Limb (tissue), 2 donors: ENCODE measurements around the gene PSMF1.

ENCODE experiments used
- DNase-seq, 2 donors: peaks; one replicate each; pipeline ENCODE4 v3.0.0-alpha.2; 2016; ENCODE audit errors: extremely low spot score in 2 of 2

Gene PSMF1

GRCh38 chr20:1188347-1188746 lies 69.9 kb downstream of the PSMF1 start:
- no peak for DNase-seq

DNA sequence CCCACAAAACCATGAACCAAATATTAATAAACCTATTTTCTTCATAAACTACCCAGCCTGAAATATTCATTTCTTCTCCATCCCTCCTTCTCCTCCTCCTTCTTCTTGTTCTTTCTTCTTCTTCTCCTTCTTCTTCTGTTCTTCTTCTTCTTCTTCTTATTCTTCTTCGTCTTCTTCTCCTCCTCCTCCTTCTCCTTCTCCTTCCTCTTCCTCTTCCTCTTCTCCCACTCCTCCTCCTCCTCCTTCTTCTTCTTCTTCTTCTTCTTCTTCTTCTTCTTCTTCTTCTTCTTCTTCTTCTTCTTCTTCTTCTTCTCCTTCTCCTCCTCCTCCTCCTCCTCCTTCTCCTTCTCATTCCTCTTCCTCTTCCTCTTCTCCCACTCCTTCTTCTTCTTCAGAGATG lies 71.4 kb downstream of the PSMF1 start:
- no peak for DNase-seq

DNA sequence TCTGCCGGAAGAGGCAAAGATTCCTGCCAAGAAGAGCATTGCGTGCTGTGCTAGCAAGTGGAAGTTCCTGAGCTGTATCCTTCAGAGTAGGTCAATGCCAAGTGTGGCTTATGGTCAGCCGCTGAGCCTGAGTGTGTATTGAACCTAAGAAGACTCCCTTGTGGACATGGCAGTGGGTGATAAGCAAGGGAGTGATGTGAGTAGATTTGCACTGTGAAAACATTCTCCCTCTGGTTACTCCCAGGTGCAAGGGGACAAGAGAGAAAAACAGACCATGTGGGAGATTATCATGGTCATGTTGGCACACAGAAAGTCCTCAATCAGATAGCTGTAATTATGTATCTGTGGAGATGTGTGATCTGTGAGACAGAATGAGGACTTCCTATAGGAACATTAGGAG lies 72.4 kb downstream of the PSMF1 start:
- DNase-seq = no peak

GRCh38 chr20:1191299-1191698 lies 72.9 kb downstream of the PSMF1 start:
- no peak for DNase-seq

- no peak for DNase-seq
Measured at GRCh38 chr20:1195226-1195625, 76.8 kb downstream of the PSMF1 start.

DNA sequence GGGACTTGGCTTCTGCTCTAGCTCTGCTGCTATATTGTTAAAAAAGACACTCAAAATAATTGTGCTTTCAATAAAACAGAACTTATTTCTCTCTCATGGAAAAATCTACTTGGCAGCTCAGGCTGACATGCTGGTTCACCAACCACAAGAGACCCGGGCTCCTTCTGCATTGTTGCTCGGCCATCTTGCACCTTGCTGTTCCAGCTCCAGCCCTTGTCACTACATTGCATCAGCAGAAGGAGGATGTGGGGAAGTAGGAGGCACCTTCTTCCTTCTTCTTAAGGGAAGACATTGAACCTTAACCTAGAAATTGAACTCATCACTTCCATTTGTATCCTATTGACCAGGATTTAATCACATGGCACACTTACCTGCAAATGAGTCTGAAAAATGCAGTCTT lies 78.2 kb downstream of the PSMF1 start:
- no peak for DNase-seq

DNA sequence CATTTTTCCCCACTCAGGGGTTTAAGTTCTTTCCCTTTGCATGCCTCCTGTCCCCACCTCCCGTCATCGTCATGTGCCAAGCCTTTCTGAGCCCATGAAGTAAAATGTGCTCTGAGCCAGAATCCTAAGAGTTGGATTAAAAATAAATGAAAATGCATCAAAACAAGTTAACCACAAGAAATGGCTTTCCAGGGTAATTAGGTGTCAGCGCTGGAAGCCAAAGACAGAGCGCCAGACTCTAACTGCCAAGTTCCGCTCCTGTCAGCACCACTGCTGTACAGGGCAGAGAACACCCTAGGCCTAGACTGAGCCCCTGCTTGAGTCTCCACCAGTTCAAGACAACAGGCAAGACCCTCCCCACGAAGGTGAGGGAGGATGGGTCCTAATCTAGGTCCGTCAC lies 79.4 kb downstream of the PSMF1 start:
- no peak for DNase-seq

DNA sequence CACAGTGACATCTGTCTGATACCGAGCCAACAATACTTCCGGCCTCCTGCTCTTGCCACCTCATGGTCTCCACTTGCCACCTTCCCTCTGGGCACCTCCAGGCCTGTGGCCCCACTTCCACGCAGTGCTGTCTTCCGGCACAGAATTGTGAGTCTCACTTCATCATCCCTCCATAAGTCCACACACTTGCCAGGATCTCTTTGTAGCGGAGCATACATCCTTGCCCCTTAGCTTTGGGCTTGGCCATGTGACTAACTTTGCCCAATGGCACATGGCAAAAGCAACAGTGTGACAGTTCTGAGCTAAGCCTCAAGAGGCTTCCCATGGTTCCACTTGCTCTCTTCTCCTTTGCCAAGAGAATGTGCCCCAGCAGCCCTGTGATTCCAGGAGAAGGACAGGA lies 80.3 kb downstream of the PSMF1 start:
- DNase-seq = no peak

DNA sequence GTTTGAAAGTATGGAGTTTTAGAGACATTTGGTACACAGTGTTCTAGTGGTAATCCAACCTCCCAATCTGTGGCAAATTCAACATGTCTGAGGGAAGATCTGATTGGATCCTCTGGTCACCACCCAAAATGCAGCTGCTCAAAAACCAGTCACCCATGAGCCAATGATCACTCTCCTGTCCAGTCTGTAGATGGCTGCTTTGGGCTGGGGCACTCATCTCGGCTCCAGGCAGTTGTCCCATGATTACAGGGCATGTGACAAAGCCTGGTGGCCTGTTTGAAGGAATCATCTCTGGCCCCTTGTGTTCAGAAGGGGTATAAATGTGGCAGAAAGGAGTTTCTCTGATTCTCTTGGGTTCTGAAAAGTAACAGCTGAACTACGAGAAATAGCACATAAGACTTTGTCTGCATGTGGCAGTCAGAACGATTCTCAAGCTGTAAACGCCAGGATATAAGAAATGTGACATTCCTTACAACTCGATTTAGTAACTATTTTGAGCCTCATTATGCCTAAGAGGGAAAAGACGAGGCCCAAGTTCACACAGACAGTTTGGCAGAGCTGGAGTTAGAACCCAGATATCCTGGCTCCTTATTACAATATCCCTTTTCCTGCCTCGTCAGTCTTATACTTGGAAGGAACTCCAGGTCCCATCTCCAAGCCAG lies 80.9 kb downstream of the PSMF1 start:
- no peak for DNase-seq

DNA sequence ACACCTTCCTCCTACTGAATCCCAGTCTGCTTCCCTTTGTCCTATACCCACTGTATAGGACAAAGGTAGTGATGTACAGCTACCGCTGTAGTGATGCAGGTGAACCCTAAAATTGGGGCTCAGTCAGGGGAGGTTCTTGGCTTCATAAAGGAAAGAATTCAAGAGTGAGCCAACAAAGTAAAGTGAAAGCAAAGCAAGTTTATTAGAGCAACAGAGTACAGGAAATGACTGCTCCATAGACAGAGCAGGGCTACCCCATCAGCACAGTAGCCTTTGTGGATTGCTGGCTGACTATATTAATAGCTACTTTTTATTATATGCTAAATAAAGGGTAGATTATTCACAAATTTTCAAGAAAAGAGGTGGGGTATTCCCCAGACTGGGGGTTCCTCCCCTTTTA lies 81.6 kb downstream of the PSMF1 start:
- no peak for DNase-seq

GRCh38 chr20:1202762-1203504 lies 84.5 kb downstream of the PSMF1 start, which contains the start of gene C20orf202:
TSS of gene C20orf202 (plus strand) at chr20:1203454. CDS start at chr20:1203586, 132 bp downstream.
- no peak for DNase-seq

GRCh38 chr20:1203630-1204029 lies 85.2 kb downstream of the PSMF1 start:
- no peak for DNase-seq

DNA sequence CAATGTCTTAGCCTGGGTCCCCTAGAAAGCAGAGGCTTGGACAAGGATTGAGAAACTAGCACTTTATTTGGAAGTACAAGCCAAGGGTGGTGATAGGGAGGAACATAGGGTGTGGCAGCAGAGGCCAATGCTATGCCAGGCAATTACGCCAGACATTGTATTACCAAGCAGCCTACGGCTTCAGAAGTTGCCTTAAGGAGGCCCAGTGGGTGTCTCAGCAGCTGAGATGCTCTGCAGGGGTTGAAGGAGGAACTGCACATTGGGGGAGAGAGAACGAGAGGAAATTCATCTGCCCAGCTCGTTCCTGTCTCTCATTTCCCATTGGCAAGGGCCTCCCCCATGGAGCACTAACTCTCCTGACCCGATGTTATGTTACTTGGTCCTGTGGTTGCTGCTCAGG lies 85.7 kb downstream of the PSMF1 start:
- no peak for DNase-seq

DNA sequence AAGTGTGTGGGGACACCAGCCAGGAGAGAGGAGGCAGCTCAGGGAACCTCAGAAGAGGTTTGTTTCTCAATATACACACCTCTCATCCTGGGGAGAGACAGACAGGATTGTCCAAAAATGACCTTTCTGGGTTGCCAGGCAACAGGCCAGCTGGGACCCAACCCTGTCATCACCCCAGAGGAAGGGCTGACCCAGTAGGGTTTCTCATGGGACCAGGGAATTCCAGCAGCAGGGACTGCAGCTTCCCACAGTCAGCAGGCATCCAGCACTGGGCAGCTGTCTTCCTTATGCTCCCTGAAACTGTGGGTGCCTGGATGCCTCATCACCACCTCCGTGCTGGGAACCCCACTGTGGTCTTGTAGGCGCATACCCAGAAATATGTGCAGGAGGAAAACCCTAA lies 86.2 kb downstream of the PSMF1 start:
- DNase-seq = no peak

DNA sequence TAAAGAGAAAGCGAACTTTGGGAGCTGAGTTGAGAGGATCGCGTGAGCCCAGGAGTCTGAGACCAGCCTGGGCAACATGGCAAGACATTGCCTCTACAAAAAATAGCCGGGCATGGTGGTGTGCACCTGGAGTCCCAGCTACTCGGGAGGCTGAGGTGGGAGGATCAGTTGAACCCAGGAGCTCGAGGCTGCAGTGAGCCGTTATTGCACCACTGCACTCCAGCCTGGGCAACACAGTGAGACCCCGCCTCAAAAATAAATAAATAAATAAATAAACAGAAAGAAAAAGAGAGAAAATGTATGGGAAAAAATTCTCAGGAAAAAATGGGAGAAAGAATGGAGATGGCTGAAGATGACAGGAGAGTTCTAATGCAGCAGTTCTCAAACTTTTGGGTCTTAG lies 87.4 kb downstream of the PSMF1 start:
- no peak for DNase-seq

GRCh38 chr20:1206366-1207148 lies 88.2 kb downstream of the PSMF1 start:
- DNase-seq = no peak

GRCh38 chr20:1207293-1207878 lies 89.0 kb downstream of the PSMF1 start:
- DNase-seq = no peak

DNA sequence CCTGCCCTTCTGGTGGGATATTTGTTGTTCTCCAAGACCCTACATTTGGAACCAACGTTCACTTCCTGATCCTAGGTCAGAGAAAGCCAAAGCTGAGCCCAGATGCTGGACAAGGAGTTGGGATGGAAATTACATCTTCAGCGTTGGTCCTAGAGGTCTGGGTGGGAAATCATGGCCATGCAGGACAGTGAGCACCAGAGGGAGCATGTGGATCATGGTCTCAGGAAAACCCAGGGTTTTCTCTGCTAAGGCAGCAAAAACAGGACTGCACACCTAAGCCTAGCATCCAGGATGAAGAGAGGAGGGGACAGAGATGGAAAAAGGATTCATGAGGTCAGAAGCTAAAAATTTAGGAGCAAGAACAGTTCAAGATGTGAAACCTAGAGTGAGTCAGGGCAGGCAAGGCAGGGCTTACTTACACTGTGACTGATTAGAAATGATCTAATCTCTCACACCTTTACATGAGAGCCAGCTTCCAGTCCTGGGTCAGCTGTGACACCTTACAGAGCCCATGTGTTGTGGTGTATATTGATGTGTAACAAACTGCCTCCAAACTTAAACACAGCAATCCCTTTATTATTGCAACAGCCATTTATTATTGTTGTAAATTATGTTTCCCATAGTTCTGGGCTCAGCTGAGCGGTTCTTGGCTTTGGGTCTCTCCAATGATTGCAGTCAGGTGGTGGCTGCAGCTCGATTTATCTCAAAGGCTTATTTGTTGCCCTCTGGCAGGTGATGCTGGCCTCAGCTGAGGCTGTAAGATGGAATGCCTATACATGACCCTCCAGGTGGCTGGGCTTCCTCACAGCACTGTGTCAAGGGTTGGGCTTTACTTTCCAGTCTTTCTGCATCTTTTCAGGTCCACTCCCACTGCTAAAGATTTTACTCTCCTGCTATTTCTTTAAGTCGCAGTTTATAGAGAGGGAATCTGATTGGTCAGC lies 91.3 kb downstream of the PSMF1 start:
- no peak for DNase-seq

- no peak for DNase-seq
Measured at GRCh38 chr20:1210501-1210900, 92.1 kb downstream of the PSMF1 start.

- no peak for DNase-seq
Measured at GRCh38 chr20:1212023-1212422, 93.6 kb downstream of the PSMF1 start.
